HEK293 (cell line): ENCODE results near the gene KAT2B.

Experiments used
- CTCF ChIP-seq: fragments of 450-650 bp; formaldehyde crosslinking; IDR thresholded peaks from 2 replicates; pipeline ENCODE4 v1.5.1; 2016; ENCODE audit warnings: missing biosample characterization, missing genetic modification characterization
- KLF10 ChIP-seq: fragments of 450-650 bp; IDR thresholded peaks from 2 replicates; pipeline ENCODE4 v1.5.1; 2018; ENCODE audit warnings: missing biosample characterization, mild to moderate bottlenecking, missing genetic modification characterization
- REST ChIP-seq: fragments of 450-650 bp; formaldehyde crosslinking; IDR thresholded peaks from 2 replicates; pipeline ENCODE4 v1.5.1; 2016; ENCODE audit warnings: missing biosample characterization, missing genetic modification characterization
- SP7 ChIP-seq: fragments of 450-650 bp; formaldehyde crosslinking; IDR thresholded peaks from 2 replicates; pipeline ENCODE4 v1.5.1; 2016; ENCODE audit warnings: missing biosample characterization, missing genetic modification characterization
- ZNF211 ChIP-seq: fragments of 450-650 bp; formaldehyde crosslinking; IDR thresholded peaks from 2 replicates; pipeline ENCODE4 v1.5.1; 2016; ENCODE audit warnings: low read depth, missing biosample characterization, missing genetic modification characterization
- ZNF529 ChIP-seq: fragments of 450-650 bp; formaldehyde crosslinking; IDR thresholded peaks from 2 replicates; pipeline ENCODE4 v1.5.1; 2017; ENCODE audit warnings: missing genetic modification characterization, missing biosample characterization; ENCODE audit not compliant: insufficient replicate concordance
- ZNF548 ChIP-seq: fragments of 450-650 bp; formaldehyde crosslinking; IDR thresholded peaks from 2 replicates; pipeline ENCODE4 v1.5.1; 2016; ENCODE audit warnings: missing biosample characterization, missing genetic modification characterization
- ZNF585B ChIP-seq: fragments of 450-650 bp; formaldehyde crosslinking; IDR thresholded peaks from 2 replicates; pipeline ENCODE4 v1.5.1; 2016; ENCODE audit warnings: missing biosample characterization, missing genetic modification characterization
- ZNF76 ChIP-seq: fragments of 450-650 bp; formaldehyde crosslinking; IDR thresholded peaks from 2 replicates; pipeline ENCODE4; 2016; ENCODE audit warnings: low read depth, missing biosample characterization, missing genetic modification characterization, borderline replicate concordance

- TF ChIP-seq ZNF76 (no peak), KLF10 (no peak), CTCF (tag by site-specific recombination) (no peak), SP7 (tag by site-specific recombination) (no peak), REST (no peak), ZNF211 (tag by site-specific recombination) (no peak), ZNF585B (tag by site-specific recombination) (no peak), ZNF548 (no peak), ZNF529 (tag by site-specific recombination) (no peak)
Observed at GRCh38 chr3:20105513-20106280, 65.5 kb downstream of the KAT2B start.
